IMR-90 (cell line): ENCODE measurements around the gene WDR17. TPM values are rescaled to one million over a fixed set of nuclear protein-coding genes. Genes with fewer than 3 reads are reported as not detected.

Experiments
- ATAC-seq: fragments of 200-7000 bp; cut with Tn5 transposase; 2 replicates; pipeline ENCODE4 v1.9.1; 2020; ENCODE audit warnings: low read depth, mild to moderate bottlenecking, moderate library complexity
- BruUV-seq: library from RNA; stranded (reverse); fragments of 400-500 nt; replicated peaks from 2 replicates; lab custom pipeline; 2021; lab: Mats Ljungman, UMichigan
- CTCF ChIA-PET: fragments of 300-600 bp; formaldehyde crosslinking; extraction: SDS; loops from one replicate; lab custom pipeline; 2021; ENCODE audit warnings: antibody characterized with exemption; lab: Yijun Ruan, JAX
- POLR2A ChIA-PET: fragments of 300-600 bp; sonication (Branson Sonifier 250); formaldehyde crosslinking; loops from one replicate; lab custom pipeline; 2022; ENCODE audit warnings: antibody characterized with exemption; ENCODE audit not compliant: unreplicated experiment; lab: Charles Lee
- DNase-seq: peaks from one replicate; pipeline ENCODE4 v3.0.0; 2013
- H2AFZ ChIP-seq: replicated peaks from 2 replicates; pipeline ENCODE3; 2013; ENCODE audit warnings: low read length, mild to moderate bottlenecking; ENCODE audit not compliant: poor library complexity
- H2AK5ac ChIP-seq: 2 replicates; pipeline ENCODE4 v1.6.1; 2013; ENCODE audit warnings: low read depth, low read length, inconsistent platforms
- H2AK9ac ChIP-seq: replicated peaks from 2 replicates; pipeline ENCODE3; 2013; ENCODE audit warnings: mild to moderate bottlenecking, low read depth, low read length, moderate library complexity; ENCODE audit not compliant: poor library complexity
- H2BK120ac ChIP-seq: 2 replicates; pipeline ENCODE4 v1.6.1; 2013; ENCODE audit warnings: low read depth, low read length, inconsistent platforms
- H2BK15ac ChIP-seq: 3 replicates; pipeline ENCODE4 v1.6.1; 2013; ENCODE audit warnings: low read depth, low read length, inconsistent platforms
- H2BK20ac ChIP-seq: 2 replicates; pipeline ENCODE4 v1.6.1; 2013; ENCODE audit warnings: low read depth, mild to moderate bottlenecking, inconsistent platforms, low read length, moderate library complexity
- H2BK5ac ChIP-seq: 2 replicates; pipeline ENCODE4 v1.6.1; 2013; ENCODE audit warnings: mild to moderate bottlenecking, low read depth, low read length, inconsistent platforms; ENCODE audit not compliant: poor library complexity, severe bottlenecking
- H3K14ac ChIP-seq: replicated peaks from 2 replicates; pipeline ENCODE4 v1.6.1; 2013; ENCODE audit warnings: low read depth, low read length, inconsistent platforms
- H3K18ac ChIP-seq: 2 replicates; pipeline ENCODE4 v1.6.1; 2013; ENCODE audit warnings: low read depth, low read length, control low read depth
- H3K23ac ChIP-seq: 2 replicates; pipeline ENCODE4 v1.6.1; 2013; ENCODE audit warnings: low read depth, low read length, inconsistent platforms
- H3K27ac ChIP-seq: 2 replicates; pipeline ENCODE4 v1.5.1; 2013; ENCODE audit warnings: mild to moderate bottlenecking, control low read depth, low read length; ENCODE audit not compliant: insufficient read depth
- H3K27me3 ChIP-seq: 2 replicates; pipeline ENCODE4 v1.6.1; 2013; ENCODE audit warnings: low read length; ENCODE audit not compliant: control insufficient read depth, insufficient read depth
- H3K36me3 ChIP-seq: 2 replicates; pipeline ENCODE4 v1.6.1; 2013; ENCODE audit warnings: low read length, mixed read lengths; ENCODE audit not compliant: control insufficient read depth, insufficient read depth
- H3K4ac ChIP-seq: 2 replicates; pipeline ENCODE4 v1.6.1; 2013; ENCODE audit warnings: low read depth, low read length, inconsistent platforms
- H3K4me1 ChIP-seq: 2 replicates; pipeline ENCODE4 v1.6.1; 2013; ENCODE audit warnings: low read length, mixed read lengths; ENCODE audit not compliant: control insufficient read depth, insufficient read depth
- H3K4me2 ChIP-seq: 2 replicates; pipeline ENCODE4 v1.6.1; 2013; ENCODE audit warnings: low read depth, mild to moderate bottlenecking, control low read depth, low read length, moderate library complexity
- H3K4me3 ChIP-seq: 2 replicates; pipeline ENCODE4 v1.5.1; 2013; ENCODE audit warnings: low read depth, mild to moderate bottlenecking, control low read depth, low read length, moderate library complexity; ENCODE audit not compliant: insufficient read depth
- H3K56ac ChIP-seq: 2 replicates; pipeline ENCODE4 v1.6.1; 2013; ENCODE audit warnings: low read length, inconsistent platforms; ENCODE audit not compliant: insufficient read depth; ENCODE audit errors: extremely low read depth
- H3K79me1 ChIP-seq, 2 experiments: 2 replicates each; pipeline ENCODE4 v1.6.1; 2013; ENCODE audit warnings: low read length in 2 of 2, inconsistent platforms in 1 of 2, low read depth in 1 of 2
- H3K9ac ChIP-seq: 2 replicates; pipeline ENCODE4 v1.6.1; 2013; ENCODE audit warnings: low read depth, low read length, control low read depth
- H3K9me1 ChIP-seq: 2 replicates; pipeline ENCODE4 v1.6.1; 2013; ENCODE audit warnings: low read length, inconsistent platforms; ENCODE audit not compliant: insufficient read depth
- H3K9me3 ChIP-seq: 2 replicates; pipeline ENCODE4 v1.6.1; 2013; ENCODE audit warnings: low read length; ENCODE audit not compliant: control insufficient read depth, insufficient read depth
- H4K20me1 ChIP-seq: 2 replicates; pipeline ENCODE4 v1.6.1; 2013; ENCODE audit warnings: low read length, inconsistent platforms; ENCODE audit not compliant: insufficient read depth
- H4K5ac ChIP-seq: 2 replicates; pipeline ENCODE4 v1.6.1; 2013; ENCODE audit warnings: mild to moderate bottlenecking, low read depth, low read length, control low read depth
- H4K8ac ChIP-seq, 2 experiments: 2 replicates each; pipeline ENCODE4 v1.6.1; 2013; ENCODE audit warnings: low read depth in 2 of 2, low read length in 2 of 2, control low read depth in 1 of 2, inconsistent platforms in 1 of 2
- H4K91ac ChIP-seq: 2 replicates; pipeline ENCODE4 v1.6.1; 2013; ENCODE audit warnings: low read depth, low read length, inconsistent platforms; ENCODE audit not compliant: insufficient read depth
- ELK1 ChIP-seq: fragments of 150-350 bp; IDR thresholded peaks from 2 replicates; pipeline ENCODE4 v1.6.1; 2016; ENCODE audit warnings: low read depth, mild to moderate bottlenecking, low read length, moderate library complexity, borderline replicate concordance
- MAZ ChIP-seq: IDR thresholded peaks from 2 replicates; pipeline ENCODE4 v1.6.1; 2012; ENCODE audit warnings: low read depth, mild to moderate bottlenecking, low read length, improper control_type of control experiment, moderate library complexity, borderline replicate concordance
- RAD21 ChIP-seq: IDR thresholded peaks from 2 replicates; pipeline ENCODE4 v1.6.1; 2012; ENCODE audit warnings: low read length, improper control_type of control experiment
- SMC3 ChIP-seq: fragments of 150-350 bp; IDR thresholded peaks from 2 replicates; pipeline ENCODE4 v1.6.1; 2016; ENCODE audit warnings: low read depth, mild to moderate bottlenecking, antibody characterized with exemption, low read length, moderate library complexity
- WGBS, 2 experiments: methylation state at CpG; one replicate each; pipeline versions ENCODE4 v1.1.5 to v1.1.7; 2013; ENCODE audit warnings: missing lambda C conversion rate in 2 of 2; ENCODE audit not compliant: insufficient read length in 1 of 2; ENCODE audit errors: extremely low coverage in 2 of 2; 5-methylcytosine and 5-hydroxymethylcytosine counted together
- dilution Hi-C: fragments of 300-500 bp; cut with HindIII; formaldehyde crosslinking; loops from one replicate; pipeline ENCODE4 v1.14.3; 2018; ENCODE audit warnings: low sequenced_read_pairs; ENCODE audit not compliant: unreplicated experiment
- in situ Hi-C: fragments of 300-500 bp; cut with MboI; formaldehyde crosslinking; loops from 3 replicates; pipeline ENCODE4 v1.14.3; 2019; ENCODE audit warnings: low sequenced_read_pairs, inconsistent platforms, mixed read lengths
- intact Hi-C: fragments of 100-400 bp; cut with micrococcal nuclease; formaldehyde crosslinking; loops from 2 replicates; pipeline ENCODE4 v1.10.0; 2022
- polyA plus RNA-seq, 3 experiments: library from polyadenylated mRNA; depleted of rRNA; stranded (reverse); fragments of >200 nt; gene quantifications; 2 replicates each; pipeline ENCODE4 v1.2.3, GENCODE V29; 2012; ENCODE audit warnings: low replicate concordance in 1 of 3
- total RNA-seq: library from RNA; depleted of rRNA; stranded (reverse); fragments of >200 nt; gene quantifications from 2 replicates; pipeline ENCODE4 v1.2.3, GENCODE V29; 2012
- TF ChIP-seq, protein P1 (sequence below): conservative IDR thresholded peaks from 2 replicates; pipeline ENCODE4 v1.5.1; 2012; ENCODE audit warnings: mild to moderate bottlenecking, low read depth, low read length, improper control_type of control experiment

WDR17 gene
- total and polyA plus RNA-seq, 2 of the 4 experiments (the other 2 are of a cell fraction) = 0.53 to 0.54 TPM

DNA sequence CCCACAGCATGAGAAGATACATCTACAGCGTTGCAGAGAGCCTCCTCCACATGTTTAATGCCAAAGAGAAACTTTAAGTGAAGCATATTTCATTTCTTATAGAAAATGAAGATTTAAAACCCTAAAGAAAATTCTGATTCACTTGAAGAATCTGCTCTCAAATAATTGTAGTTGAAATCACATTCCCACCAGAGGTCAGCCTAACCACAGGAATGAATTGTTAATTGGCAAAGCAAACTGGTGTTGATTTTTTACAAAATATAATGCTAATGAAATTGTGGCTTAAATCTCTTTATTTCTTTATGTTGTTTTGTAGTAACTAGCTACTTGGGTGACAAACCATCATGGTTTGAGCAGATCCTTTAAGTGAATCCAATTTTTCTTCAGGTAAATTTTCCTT is 31.1 kb upstream of the WDR17 start:
- H3K9ac ChIP-seq = no peak overlapping the region
- H3K4me2 ChIP-seq = no peak overlapping the region
- ATAC-seq (peak; percentile 65; the same call in 1 of the 2 replicates), DNase-seq (peak; percentile 55)
- no peak overlapping the region for H2AK5ac ChIP-seq
- no peak overlapping the region for H3K18ac ChIP-seq
- in situ Hi-C loops = loop anchor here (5.0 kb wide), 1 partner anchor 303 kb away; no protein-coding TSS in a partner anchor
- no peak overlapping the region for H3K27ac ChIP-seq
- no peaks in the 10 kb centered on the region for H4K20me1 ChIP-seq
- no peak overlapping the region for H2AFZ ChIP-seq
- no peak overlapping the region for H3K14ac ChIP-seq
- no peaks in the 10 kb centered on the region for H3K9me1 ChIP-seq
- dilution Hi-C loops = no loop called here
- H3K79me1 ChIP-seq = no peaks in the 10 kb centered on the region
- no peak overlapping the region for H2BK20ac ChIP-seq
- H3K56ac ChIP-seq = no peak overlapping the region
- intact Hi-C loops = loop anchor here (1.0 to 2.0 kb wide), 2 partner anchors 242 to 307 kb away; no protein-coding TSS in a partner anchor
- no peak overlapping the region for H4K91ac ChIP-seq
- H3K4me1 ChIP-seq = no peaks in the 10 kb centered on the region
- no peak for TF ChIP-seq ELK1
- TF ChIP-seq MAZ = no peak
- TF ChIP-seq, protein P1, sequence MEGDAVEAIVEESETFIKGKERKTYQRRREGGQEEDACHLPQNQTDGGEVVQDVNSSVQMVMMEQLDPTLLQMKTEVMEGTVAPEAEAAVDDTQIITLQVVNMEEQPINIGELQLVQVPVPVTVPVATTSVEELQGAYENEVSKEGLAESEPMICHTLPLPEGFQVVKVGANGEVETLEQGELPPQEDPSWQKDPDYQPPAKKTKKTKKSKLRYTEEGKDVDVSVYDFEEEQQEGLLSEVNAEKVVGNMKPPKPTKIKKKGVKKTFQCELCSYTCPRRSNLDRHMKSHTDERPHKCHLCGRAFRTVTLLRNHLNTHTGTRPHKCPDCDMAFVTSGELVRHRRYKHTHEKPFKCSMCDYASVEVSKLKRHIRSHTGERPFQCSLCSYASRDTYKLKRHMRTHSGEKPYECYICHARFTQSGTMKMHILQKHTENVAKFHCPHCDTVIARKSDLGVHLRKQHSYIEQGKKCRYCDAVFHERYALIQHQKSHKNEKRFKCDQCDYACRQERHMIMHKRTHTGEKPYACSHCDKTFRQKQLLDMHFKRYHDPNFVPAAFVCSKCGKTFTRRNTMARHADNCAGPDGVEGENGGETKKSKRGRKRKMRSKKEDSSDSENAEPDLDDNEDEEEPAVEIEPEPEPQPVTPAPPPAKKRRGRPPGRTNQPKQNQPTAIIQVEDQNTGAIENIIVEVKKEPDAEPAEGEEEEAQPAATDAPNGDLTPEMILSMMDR = peak; percentile 66
- TF ChIP-seq RAD21 = peak; percentile 76
- peak; percentile 74 for TF ChIP-seq SMC3
- ChIA-PET POLR2A (no interaction called here), CTCF (interaction anchor here (0.9 to 1.4 kb wide), 4 partner anchors 120 to 343 kb away, joined by 3 to 7 read pairs (median 4); no protein-coding TSS in a partner anchor)
- H2BK15ac ChIP-seq = no peak overlapping the region
- no CpG with 5 or more reads among the region's 1 CpG for WGBS, 2 experiments
- H3K23ac ChIP-seq = no peak overlapping the region
- no peak overlapping the region for H2AK9ac ChIP-seq
- no peak overlapping the region for H3K4me3 ChIP-seq
- no peak overlapping the region for H2BK5ac ChIP-seq
- H4K8ac ChIP-seq = no peak overlapping the region
- H2BK120ac ChIP-seq = no peak overlapping the region
- H3K36me3 ChIP-seq = no peaks in the 10 kb centered on the region
- no peak overlapping the region for H4K5ac ChIP-seq
- H3K9me3 ChIP-seq = no peaks in the 10 kb centered on the region
- no peaks in the 10 kb centered on the region for H3K27me3 ChIP-seq
- H3K4ac ChIP-seq = no peak overlapping the region
- BruUV-seq = no TSS peak
